Progenitor cell of endocrine pancreas (in vitro differentiated cells): ENCODE measurements around the gene HYDIN. TPM values are rescaled to one million over a fixed set of nuclear protein-coding genes. Genes with fewer than 3 reads are reported as not detected.

Experiments used
- DNase-seq: peaks from one replicate; pipeline ENCODE4 v3.0.0; 2021; ENCODE audit warnings: low spot score; ENCODE audit not compliant: unreplicated experiment
- H3K27ac Mint-ChIP-seq: 2 replicates; pipeline ENCODE4 v1.8.0; 2021; ENCODE audit warnings: mild to moderate bottlenecking, moderate library complexity, mixed read lengths
- H3K27me3 Mint-ChIP-seq: 2 replicates; pipeline ENCODE4 v1.8.0; 2021; ENCODE audit warnings: mixed read lengths
- H3K36me3 Mint-ChIP-seq: 2 replicates; pipeline ENCODE4 v1.8.0; 2022; ENCODE audit warnings: mixed read lengths; ENCODE audit not compliant: insufficient read depth
- H3K4me1 Mint-ChIP-seq: 2 replicates; pipeline ENCODE4 v1.8.0; 2021; ENCODE audit warnings: low read depth, mixed read lengths
- H3K4me3 Mint-ChIP-seq: 2 replicates; pipeline ENCODE4 v1.8.0; 2021; ENCODE audit warnings: low read depth, mild to moderate bottlenecking, moderate library complexity, mixed read lengths
- H3K9me3 Mint-ChIP-seq: 2 replicates; pipeline ENCODE4 v1.8.0; 2021; ENCODE audit warnings: low read depth, mixed read lengths
- total RNA-seq: library from RNA; stranded (reverse); gene quantifications from 2 replicates; pipeline ENCODE4 v1.2.1, GENCODE V29; 2021
- TF ChIP-seq, protein P1 (sequence below): fragments of 200-600 bp; sonication (generic); IDR thresholded peaks from one replicate; pipeline ENCODE4 v1.5.0; 2021; ENCODE audit warnings: antibody characterized with exemption, mild to moderate bottlenecking; ENCODE audit not compliant: unreplicated experiment

HYDIN gene
- total RNA-seq, 1 donor from 2014 or later = 21.7 TPM

DNA sequence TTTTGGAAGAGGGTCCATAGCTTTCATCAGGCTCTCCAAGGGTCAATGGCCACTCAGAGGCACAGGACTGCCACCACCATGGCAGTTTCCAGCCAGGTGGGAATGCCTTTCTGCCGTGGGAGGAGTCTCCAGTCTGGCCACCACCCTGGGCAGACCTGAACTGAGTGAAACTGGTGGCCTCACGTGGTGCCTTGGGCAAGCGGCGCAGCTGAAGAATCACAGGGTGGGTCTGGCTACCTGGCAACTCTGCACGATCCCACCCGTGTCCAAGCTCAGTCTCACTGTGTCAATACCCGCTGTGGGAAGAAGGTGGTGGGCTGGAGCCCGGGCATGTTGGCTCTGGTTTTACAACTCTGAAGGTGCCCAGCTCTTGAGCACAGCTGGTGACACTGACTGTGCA is 461.4 kb downstream of the HYDIN start:
- peaks cover 5% of the 10 kb centered on the region for H3K36me3 Mint-ChIP-seq
- H3K27me3 Mint-ChIP-seq = no peaks in the 10 kb centered on the region
- no peaks in the 10 kb centered on the region for H3K4me1 Mint-ChIP-seq
- no peak for DNase-seq
- no peak overlapping the region for H3K4me3 Mint-ChIP-seq
- TF ChIP-seq, protein P1, sequence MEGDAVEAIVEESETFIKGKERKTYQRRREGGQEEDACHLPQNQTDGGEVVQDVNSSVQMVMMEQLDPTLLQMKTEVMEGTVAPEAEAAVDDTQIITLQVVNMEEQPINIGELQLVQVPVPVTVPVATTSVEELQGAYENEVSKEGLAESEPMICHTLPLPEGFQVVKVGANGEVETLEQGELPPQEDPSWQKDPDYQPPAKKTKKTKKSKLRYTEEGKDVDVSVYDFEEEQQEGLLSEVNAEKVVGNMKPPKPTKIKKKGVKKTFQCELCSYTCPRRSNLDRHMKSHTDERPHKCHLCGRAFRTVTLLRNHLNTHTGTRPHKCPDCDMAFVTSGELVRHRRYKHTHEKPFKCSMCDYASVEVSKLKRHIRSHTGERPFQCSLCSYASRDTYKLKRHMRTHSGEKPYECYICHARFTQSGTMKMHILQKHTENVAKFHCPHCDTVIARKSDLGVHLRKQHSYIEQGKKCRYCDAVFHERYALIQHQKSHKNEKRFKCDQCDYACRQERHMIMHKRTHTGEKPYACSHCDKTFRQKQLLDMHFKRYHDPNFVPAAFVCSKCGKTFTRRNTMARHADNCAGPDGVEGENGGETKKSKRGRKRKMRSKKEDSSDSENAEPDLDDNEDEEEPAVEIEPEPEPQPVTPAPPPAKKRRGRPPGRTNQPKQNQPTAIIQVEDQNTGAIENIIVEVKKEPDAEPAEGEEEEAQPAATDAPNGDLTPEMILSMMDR = no peak
- H3K9me3 Mint-ChIP-seq = no peaks in the 10 kb centered on the region
- no peak overlapping the region for H3K27ac Mint-ChIP-seq

DNA sequence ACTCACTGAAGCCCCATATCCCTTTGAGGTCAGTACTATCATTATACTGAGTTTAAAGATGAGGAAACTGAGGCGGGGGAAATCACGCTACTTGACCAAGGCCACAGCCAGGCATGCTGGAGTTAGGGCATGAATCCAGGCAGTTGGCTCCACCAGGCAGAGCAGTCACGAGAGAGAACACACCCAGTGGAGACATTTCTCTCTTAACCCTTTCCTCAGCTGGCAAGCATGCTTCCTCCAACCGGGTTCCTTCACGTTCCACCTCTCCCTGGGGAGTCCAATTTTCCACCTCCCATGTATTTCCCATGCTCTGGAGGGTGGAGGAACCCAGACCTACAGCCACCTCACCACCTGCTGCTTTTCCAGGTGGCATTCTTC is 462.3 kb downstream of the HYDIN start:
- no peaks in the 10 kb centered on the region for H3K4me1 Mint-ChIP-seq
- TF ChIP-seq, protein P1 = no peak
- H3K27ac Mint-ChIP-seq = no peak overlapping the region
- no peaks in the 10 kb centered on the region for H3K9me3 Mint-ChIP-seq
- no peak overlapping the region for H3K4me3 Mint-ChIP-seq
- H3K36me3 Mint-ChIP-seq = peaks cover 3% of the 10 kb centered on the region
- no peak for DNase-seq
- no peaks in the 10 kb centered on the region for H3K27me3 Mint-ChIP-seq

DNA sequence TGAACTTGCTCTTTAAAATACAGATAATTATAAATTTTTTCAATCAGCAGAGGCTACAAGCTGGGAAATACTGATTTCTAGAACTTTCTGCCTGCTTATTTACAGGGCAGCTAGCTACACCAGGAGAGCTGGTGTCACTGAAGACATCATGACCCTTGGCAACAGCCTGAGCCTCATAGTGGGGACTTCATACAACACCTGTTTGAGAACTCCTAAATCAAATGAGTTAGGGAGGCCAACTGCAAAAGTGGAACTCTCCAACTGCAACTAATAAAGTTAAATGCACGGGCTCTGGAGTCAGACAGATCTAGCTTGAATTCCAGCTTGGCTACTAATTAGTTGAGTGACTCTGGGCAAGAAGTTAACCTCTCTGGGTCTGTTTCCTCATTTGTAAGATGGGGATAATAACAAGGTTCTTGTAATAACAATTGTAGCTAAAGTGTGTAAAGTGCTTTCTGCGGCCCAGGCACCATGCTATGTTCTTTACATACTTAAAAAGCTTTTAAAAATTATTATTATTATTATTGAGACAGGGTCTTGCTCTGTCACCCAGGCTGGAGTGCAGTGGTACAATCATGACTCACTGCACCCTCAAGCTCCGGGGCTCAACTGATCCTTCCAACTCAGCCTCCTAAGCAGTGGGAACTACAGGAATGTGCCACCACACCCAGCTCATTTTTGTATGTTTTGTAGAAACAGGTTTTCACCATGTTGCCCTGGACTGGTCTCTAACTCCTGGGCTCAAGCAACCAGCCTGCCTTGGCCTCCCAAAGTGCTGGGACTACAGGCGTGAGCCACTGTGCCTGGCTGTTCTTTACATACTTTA is 462.9 kb downstream of the HYDIN start:
- Mint-ChIP-seq H3K36me3 (peaks cover 2% of the 10 kb centered on the region), H3K27ac (no peak overlapping the region), H3K4me3 (no peak overlapping the region), H3K4me1 (no peaks in the 10 kb centered on the region), H3K9me3 (no peaks in the 10 kb centered on the region), H3K27me3 (no peaks in the 10 kb centered on the region)
- DNase-seq = no peak
- TF ChIP-seq, protein P1 = no peak

DNA sequence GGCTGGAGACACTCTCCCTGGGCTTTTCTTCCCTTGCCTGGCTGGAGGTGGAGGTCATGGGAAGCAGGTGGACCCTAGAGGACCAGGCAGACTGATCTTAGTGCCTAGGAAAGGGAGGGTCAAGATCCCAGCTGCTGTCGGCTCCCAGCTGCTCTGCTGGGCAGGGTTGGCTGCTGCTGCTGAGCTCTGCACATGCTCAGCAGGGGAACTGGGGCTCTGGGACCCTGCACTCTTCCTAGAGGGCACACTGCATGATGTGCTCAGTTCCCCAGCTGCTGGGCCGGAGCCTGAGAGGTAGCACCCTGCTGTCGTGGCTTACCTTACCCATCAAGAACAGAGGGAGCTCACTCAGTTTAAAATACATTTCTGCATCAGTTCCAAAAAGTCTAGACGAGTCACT is 463.9 kb downstream of the HYDIN start:
- Mint-ChIP-seq H3K27ac (no peak overlapping the region), H3K9me3 (no peaks in the 10 kb centered on the region), H3K4me3 (no peak overlapping the region), H3K27me3 (no peaks in the 10 kb centered on the region), H3K36me3 (no peaks in the 10 kb centered on the region), H3K4me1 (no peaks in the 10 kb centered on the region)
- TF ChIP-seq, protein P1 = no peak
- no peak for DNase-seq

DNA sequence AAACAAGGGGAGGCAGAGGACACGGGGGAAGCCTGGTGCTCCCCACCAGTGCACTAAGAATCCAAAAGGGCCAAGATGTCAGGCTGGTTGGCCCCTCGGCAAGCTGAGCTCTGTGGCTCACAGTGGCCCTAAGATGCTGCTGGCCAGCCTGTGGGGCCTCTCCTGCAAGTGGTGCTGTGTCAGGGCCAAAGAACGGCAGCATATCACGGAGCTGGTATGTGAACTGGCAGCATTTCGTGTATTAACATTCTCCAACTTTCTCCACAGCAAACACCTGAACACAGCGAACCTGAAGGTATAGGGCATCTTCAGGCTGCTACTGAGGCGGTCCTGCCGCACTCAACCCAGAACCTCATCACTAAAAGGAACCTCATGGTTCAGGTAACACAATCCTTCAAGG is 464.3 kb downstream of the HYDIN start:
- Mint-ChIP-seq H3K27ac (no peak overlapping the region), H3K36me3 (no peaks in the 10 kb centered on the region), H3K4me1 (no peaks in the 10 kb centered on the region), H3K4me3 (no peak overlapping the region), H3K9me3 (no peaks in the 10 kb centered on the region), H3K27me3 (no peaks in the 10 kb centered on the region)
- DNase-seq = no peak
- TF ChIP-seq, protein P1 = no peak
